ENCODE results near the gene C16orf89. TPM values are rescaled to one million over a fixed set of nuclear protein-coding genes. Genes with fewer than 3 reads are reported as not detected.

C16orf89 gene
- total RNA-seq, 1 donor from 2014 or later, result not detected

DNA sequence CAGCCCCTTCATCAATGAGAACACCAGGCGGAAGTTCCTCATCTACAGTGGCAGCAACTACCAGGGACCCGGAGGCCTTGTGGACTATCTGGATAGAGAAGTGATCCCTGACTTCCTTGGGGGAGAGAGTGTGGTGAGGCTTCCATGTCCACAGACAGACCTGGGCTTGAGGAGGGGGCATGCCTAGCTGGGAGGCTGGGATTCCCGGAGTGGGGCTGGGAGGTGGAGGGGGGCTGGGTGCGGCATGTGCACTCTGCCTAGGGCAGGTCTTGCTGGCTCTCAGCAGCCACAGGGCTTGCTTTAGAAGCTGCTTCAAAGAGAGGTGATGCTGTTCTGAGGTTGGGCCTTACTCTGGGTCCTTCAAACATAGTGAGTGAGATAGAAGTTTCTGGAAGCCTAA, 59.8 kb downstream of the C16orf89 start:
- DNase-seq (ENCODE audit: low read depth, low spot score), result no peak

DNA sequence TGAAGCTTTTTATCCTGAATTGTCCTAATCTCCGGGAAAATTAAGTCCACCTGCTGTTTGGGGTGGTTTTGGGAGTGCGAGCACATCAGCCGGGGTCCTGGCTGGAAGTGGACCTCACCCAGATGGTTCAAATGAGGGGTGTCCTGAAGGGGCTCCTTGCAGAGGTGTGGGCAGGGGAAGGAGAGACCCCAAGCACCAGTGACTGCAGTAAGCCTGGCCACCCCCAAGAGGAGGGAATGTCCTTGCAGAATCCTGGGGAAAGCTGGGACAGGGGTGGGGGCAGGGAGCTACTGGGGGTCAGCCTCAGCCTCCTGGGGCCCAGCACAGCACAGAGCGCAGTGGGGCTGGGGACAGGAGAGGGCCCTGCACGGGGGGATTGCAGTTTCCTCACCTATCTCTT, 61.4 kb downstream of the C16orf89 start:
- no peak for DNase-seq (ENCODE audit: low read depth, low spot score)

DNA sequence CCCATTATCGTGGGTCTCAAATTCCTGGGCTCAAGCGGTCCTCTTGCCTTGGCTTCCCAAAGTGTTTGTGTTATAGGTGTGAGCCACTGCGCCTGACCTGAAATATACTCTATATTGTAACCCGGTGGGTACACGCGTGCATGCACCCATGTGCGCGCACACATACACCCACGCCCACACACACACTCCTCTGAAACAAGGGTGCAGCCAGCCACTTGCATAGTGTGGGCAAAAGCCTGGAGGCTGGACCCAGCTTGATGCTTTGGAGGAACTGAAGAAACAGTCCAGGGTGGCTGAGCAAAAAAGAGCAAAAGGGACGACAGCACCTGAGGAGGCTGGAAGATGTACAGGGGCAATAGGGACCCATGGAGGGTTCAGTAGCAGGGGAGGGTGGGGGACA, 61.9 kb downstream of the C16orf89 start:
- DNase-seq (ENCODE audit: low read depth, low spot score), result no peak

DNA sequence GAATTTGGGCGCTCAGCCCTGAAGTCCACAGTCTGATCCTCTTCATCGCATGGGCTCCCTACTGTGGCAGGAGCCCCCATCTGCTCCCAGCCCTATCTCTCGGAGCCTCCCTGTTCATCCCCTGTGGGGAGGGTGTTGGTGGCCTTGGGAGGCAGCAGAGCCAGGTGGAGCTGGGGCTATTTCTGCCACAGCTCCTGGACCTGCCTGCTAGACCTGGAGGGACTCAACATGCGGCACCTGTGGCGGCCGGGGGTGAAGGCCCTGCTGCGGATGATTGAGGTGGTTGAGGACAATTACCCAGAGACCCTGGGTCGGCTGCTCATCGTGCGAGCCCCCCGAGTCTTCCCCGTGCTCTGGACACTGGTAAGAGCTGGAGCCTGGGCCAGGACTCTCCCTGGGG, 62.5 kb downstream of the C16orf89 start:
- DNase-seq (ENCODE audit: low read depth, low spot score), result no peak

DNA sequence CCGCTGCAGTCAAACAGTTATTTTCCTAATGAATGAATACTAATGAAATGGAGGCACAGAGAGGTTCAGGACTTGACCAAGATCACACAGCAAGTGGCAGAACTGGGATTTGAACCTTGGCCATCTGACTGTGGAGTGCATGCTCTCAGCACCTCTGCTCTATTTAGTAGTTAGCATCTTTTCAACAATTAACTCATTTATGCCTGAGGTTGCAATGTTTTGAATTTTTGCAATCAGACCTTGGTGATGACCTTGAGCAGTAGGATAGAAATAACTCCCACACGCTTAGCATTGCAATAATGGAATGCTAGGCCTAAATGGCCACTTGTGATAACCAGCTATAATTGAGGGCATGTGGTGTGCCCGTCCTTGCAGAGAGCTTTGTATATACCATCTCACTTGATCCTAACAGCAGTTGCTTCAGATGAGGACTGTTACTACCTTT, 63.0 kb downstream of the C16orf89 start:
- DNase-seq (ENCODE audit: low read depth, low spot score), result no peak

DNA sequence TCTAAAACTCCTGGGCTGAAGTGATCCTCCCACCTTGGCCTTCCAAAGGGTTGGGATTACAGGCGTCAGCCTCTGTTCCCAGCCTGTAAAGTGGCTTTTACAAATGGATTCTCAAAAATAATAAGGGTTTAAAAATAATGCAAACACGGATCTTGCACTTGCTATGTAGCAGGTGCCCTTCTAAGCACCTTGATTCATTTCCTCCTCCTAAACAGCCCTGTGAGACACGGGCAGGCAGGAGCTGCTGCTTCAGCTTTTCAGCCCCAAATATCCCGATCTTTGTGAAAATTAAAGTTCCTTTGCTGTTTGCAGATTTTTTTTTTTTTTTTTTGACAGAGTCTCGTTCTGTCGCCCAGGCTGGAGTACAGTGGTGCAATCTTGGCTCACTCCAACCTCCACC, 63.8 kb downstream of the C16orf89 start:
- DNase-seq (ENCODE audit: low read depth, low spot score), result no peak

DNA sequence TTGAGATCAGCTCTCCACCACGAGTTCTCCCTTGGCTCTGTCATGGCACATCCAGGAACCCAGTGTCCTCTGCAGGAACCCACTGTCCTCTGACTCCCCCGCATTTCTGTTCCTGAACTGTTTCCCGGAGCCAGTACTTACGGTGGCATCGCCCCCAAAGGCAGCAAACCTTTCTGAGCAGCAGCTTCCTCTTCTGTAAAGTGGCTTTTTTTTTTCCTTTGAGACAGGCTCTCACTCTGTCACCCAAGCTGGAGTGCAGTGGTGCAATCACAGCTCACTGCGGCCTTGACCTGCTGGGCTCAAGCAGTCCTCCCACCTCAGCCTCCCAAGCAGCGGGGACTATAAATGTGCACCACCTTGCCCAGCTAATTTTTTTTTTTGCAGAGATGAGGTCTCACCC, 64.2 kb downstream of the C16orf89 start:
- DNase-seq (ENCODE audit: low read depth, low spot score), result no peak

DNA sequence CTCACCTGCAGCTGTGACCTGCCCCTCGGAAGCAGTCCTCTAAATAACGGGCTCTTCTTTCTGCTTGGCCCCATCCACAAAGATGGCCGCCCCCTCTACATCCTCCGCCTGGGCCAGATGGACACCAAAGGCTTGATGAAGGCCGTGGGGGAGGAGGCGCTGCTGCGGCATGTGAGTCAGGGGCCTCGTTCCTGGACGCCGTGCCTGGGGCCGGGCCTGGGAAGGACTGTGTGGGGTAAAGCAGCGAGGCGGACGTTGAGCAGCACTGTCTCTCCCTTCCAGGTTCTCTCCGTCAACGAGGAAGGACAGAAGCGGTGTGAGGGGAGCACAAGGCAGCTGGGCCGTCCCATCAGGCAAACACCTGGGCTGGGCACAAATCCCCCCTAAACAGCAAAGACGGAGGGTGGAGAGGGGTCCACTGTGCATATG, 65.2 kb downstream of the C16orf89 start:
- DNase-seq (ENCODE audit: low read depth, low spot score), result no peak

DNA sequence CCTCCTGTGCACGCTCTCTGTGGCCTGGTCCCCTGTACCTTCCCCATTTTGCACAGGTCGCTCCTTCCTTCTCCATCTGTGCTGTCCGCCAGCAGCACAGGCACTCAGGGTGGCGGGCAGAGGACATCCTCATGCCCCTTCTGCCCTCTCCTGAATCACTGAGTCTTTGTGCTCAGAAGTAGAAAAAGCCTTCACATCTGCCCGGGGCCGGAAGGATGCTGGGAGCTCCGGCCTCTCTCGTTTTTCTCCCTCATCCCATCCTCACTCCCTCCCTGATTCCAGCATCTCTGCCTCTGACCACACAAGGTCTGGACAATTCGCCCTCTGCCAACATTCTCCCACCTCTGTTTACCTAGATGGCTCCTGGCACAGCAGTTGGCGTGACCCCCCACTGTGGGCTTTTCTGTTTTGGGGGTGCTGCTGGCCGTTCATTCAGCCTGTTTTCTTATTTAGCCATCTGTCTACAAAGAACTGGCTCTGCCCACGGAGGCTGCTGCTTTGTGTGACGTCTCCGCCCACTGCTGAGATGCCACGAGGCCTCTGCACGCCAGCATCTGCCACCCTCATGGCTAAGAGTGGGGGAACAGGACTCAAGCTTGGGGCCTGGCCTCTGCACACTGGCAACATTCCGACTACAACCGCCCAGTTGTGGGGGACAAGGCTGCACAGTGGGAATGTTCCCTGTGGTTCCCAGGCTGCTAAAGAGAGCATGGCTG, 70.9 kb downstream of the C16orf89 start:
- DNase-seq (ENCODE audit: low read depth, low spot score), result no peak

Other genes starting within 250 kb of the C16orf89 start
- gene GLYR1, start 218.7 kb downstream of the C16orf89 start, total RNA-seq, result 55.9 and 75.0 TPM in 2 replicates
- gene UBN1, start 218.5 kb downstream of the C16orf89 start, total RNA-seq, result 26.6 and 29.1 TPM in 2 replicates
- 0.26 and 0.71 TPM in 2 replicates for gene PPL, start 128.8 kb downstream of the C16orf89 start, total RNA-seq
- under 0.01 TPM in 1 of 2 replicates, not detected in the other for gene SEC14L5, start 107.6 kb downstream of the C16orf89 start, total RNA-seq
- 16.0 and 23.5 TPM in 2 replicates for gene NAGPA, start 32.0 kb downstream of the C16orf89 start, total RNA-seq
- gene ALG1, start 5.9 kb upstream of the C16orf89 start, total RNA-seq, result 35.5 and 46.0 TPM in 2 replicates
- gene EEF2KMT, start 31.8 kb upstream of the C16orf89 start, total RNA-seq, result 8.9 and 16.4 TPM in 2 replicates